GM21737 (cell line): ENCODE measurements around the gene HUWE1.
A peak's percentile ranks its signal among the peaks of the same experiment; 100 is the strongest.
"Not testable (repeated sequence)": the region's sequence is repeated elsewhere in the genome, so short reads cannot be mapped to it uniquely, and the experiment has no call there.

Source experiments
- ATAC-seq: cut with Tn5 transposase; IDR thresholded peaks from one replicate; pipeline ENCODE4 v1.9.1; 2021; ENCODE audit warnings: mild to moderate bottlenecking, moderate library complexity; ENCODE audit not compliant: unreplicated experiment

The HUWE1 gene, protein sequence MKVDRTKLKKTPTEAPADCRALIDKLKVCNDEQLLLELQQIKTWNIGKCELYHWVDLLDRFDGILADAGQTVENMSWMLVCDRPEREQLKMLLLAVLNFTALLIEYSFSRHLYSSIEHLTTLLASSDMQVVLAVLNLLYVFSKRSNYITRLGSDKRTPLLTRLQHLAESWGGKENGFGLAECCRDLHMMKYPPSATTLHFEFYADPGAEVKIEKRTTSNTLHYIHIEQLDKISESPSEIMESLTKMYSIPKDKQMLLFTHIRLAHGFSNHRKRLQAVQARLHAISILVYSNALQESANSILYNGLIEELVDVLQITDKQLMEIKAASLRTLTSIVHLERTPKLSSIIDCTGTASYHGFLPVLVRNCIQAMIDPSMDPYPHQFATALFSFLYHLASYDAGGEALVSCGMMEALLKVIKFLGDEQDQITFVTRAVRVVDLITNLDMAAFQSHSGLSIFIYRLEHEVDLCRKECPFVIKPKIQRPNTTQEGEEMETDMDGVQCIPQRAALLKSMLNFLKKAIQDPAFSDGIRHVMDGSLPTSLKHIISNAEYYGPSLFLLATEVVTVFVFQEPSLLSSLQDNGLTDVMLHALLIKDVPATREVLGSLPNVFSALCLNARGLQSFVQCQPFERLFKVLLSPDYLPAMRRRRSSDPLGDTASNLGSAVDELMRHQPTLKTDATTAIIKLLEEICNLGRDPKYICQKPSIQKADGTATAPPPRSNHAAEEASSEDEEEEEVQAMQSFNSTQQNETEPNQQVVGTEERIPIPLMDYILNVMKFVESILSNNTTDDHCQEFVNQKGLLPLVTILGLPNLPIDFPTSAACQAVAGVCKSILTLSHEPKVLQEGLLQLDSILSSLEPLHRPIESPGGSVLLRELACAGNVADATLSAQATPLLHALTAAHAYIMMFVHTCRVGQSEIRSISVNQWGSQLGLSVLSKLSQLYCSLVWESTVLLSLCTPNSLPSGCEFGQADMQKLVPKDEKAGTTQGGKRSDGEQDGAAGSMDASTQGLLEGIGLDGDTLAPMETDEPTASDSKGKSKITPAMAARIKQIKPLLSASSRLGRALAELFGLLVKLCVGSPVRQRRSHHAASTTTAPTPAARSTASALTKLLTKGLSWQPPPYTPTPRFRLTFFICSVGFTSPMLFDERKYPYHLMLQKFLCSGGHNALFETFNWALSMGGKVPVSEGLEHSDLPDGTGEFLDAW (N-terminal part only)

DNA sequence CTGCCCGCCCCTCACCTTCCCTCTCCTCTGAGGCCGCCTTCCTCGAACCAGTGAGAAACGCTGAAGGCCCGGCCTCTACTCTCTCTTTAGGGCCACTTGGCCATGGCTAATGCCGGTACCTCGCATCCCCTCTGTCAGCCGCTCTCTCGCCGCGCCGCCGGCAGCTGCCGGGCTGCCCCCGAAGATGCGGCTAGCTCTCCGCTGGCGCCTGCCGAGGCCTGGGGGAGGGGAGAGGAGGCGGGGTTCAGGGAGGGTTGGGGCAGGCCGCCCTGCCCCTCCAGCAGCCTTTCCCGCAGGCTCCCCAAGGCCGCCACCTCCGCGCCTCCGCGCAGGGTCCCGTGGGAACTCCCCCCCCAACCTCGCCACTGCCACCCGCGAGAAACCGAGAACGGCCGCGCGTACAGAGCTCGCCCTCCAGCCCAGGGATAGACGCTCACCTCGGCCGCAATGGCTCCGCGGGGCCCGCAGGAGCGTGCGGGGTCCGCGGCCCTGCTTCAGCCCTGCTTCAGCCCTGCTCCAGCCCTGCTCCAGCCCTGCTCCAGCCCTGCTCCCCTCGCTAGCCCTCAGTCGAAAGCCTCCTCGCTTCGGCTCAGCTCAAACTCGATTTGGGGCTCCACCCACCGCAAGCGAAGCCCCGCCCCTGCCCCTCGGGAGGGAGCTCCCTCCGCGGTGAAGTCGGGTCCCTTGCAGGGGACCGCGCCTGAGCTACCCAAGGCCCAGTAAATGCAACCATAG, at the start of gene HUWE1:
HUWE1 (minus strand) TSS at position 569 of the 735 bp plus-strand sequence. CDS start 32,612 bp downstream, outside the sequence.
- ATAC-seq = peak; percentile 41

DNA sequence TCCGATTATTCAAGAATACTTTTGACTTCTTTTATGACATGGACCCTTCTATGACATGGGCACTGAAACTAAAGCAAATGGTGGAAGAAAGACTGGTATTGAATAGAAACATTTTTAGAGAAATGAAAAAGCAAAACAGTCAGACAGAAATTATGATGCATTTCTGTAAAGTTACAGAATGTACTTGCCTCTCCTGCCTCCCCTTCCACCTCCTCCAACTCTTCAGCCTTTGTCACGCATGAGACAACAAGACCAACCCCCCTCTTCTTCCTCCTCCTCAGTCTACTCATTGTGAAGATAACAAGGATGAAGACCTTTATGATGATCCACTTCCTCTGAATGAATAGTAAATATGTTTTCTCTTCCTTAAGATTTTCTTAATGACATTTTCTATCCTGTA, 46.3 kb upstream of the HUWE1 start:
- no peak for ATAC-seq

DNA sequence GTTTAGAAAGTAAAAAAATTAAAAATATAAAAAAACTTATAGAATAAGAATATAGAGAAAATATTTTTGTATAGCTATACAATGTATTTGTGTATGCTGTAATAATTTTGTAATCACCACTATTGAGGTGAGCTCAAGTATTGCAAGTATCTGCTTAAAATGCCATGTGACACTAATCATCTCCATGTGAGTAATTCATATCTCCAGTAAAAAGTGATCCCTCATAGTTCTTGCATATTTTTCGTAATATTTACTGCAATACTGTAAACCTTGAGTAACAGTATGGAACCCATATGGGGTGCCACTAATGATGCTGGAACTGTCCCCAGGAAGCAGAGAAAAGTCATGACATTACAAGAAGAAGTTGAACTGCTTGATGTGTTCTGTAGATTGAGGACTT, 43.2 kb upstream of the HUWE1 start:
- ATAC-seq = no peak

DNA sequence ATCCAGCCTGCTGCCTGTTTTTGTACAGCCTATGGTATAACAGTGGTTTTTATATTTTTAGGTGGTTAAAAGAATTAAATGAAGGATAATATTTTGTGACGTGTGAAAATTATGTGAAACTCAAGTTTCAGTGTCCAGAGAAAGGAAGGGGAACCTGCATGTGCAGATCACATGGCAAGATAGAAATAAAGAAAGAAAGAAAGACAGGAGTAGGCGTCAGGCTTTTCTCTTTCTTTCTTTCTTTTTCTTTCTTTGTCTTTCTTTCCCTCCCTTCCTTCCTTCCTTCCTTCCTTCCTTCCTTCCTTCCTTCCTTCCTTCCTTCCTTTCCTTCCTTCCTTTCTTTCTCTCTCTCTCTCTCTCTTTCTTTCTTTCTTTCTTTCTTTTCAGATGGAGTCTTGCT, 42.0 kb upstream of the HUWE1 start:
- no peak for ATAC-seq

DNA sequence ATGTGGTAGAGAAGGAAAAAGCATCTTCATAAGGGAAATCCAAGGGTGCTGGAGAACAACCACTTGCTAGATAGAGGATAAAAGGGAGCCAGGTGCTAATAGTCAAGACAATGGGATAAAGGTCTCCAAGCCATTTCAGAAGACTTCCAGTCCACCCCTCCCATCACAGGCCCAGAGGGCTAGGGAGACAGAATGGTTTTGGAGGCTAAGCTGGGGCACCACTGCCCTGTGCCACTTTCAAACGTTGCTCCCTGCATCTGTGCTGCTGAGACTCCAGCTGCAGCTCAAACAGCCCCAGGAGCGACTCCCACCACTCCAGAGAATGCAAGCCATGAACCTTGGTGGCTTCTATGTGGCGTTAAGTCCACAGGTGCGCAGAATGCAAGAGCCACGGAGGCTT, 38.4 kb upstream of the HUWE1 start:
- ATAC-seq = no peak

DNA sequence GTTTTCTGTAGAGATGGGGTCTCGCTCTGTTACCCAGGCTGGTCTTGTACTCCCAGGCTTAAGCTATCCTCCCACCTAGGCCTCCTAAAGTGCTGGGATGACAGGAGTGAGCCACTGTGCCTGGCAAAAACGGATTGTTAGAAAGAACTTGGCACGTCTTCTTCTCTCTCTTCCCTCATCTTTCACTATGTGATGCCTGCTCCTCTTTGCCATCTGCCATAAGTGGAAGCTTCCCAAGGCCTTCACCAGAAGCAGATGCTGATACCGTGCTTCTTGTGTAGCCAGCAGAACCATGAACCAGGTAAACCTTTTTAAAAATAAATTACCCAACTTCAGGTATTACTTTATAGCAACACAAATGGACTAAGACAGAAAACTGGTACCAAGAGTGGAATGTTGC, 36.9 kb upstream of the HUWE1 start:
- ATAC-seq = no peak

DNA sequence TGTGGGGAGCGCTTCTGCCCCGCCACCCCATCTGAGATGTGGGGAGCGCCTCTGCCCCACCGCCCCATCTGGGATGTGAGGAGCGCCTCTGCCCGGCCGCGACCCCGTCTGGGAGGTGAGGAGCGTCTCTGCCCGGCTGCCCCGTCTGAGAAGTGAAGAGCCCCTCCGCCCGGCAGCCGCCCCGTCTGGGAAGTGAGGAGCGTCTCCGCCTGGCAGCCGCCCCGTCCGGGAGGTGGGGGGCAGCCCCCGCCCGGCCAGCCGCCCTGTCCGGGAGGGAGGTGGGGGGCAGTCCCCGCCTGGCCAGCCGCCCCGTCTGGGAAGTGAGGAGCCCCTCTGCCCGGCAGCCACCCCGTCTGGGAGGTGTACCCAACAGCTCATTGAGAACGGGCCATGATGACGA, 35.1 kb upstream of the HUWE1 start:
- ATAC-seq = not testable (repeated sequence)

DNA sequence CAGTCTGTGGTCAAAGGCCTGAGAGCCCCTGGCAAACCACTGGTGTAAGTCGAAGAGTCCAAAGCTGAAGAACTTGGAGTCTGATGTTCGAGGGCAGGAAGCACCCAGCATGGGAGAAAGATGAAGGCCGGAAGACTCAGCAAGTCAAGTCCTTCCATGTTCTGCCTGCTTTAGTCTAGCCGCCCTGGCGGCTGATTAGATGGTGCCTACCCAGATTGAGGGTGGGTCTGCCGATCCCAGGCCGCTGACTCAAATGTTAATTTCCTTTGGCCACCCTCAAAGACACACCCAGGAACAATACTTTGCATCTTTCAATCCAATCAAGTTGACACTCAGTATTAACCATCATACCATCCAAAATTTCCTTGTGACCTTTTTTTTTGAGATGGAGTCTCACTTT, 33.1 kb upstream of the HUWE1 start:
- ATAC-seq = not testable (repeated sequence)

DNA sequence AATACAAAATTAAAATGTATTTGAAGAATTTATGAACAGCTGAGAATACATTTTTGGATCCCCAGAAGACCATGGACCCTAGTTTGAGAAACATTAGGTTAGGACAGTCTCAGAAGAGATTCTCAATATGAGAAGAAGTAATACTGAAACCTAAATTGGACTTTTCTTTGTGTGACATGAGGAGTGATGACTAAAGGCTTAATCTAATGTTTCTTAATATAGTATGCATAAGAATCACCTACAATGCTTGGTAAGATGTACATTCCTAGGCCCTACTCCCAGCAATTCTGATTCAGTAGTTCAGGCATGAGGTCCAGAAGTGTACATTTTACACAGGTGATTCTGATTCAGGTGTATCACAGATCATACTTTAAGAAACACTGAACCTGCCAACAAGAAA, 31.6 kb upstream of the HUWE1 start:
- no peak for ATAC-seq

DNA sequence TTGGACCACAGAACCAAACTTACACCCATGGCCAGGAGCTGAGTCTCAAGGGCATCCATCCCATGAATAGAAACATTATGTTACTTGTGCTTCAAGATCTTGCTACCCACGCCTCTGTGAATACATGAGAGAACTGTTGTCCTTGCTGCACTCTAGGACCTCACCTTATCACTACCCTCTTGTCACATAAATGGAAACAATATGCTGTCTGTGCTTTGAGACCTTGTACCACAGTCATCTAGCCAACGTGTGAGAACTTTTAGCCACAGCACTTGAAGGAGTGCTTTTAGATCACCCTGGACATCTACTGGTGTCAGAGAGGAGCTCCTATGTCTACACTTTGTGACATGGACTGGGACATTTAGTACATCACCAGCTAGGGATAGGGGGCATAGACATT, 30.7 kb upstream of the HUWE1 start:
- no peak for ATAC-seq

DNA sequence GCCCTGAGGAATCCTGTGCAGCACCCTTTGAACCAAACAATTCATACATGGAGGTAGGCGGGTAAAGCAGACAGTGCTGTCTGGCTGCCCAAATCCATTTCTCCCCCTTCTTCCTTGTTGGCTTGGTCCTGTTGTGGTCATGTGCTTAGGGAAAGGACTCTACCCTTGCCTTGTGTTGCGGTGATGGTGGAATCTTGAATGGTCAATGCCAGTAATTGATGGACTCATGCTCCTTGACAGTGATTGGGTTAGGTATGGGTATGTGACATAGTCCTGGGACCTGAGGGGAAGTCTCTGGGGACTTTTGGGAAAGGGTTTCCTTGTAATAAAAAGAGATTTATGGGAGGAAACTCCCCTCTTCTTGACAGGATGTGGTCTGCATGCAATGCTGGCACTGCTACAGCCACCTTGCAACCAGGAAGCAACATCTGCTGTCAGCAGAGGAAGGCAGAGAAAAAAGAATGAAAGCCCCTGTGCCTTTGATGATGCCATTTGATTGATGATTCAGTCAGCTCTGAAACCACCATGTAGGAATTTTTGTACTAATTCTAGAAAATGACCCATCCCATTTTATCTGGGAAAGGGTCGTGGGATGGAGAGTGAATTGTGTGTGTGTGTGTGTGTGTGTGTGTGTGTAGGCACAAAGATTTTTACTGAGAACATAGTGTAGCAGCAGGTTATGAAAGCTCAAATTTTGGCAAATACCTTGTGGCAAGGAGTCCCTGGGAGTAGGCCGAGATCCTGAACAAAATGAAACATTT, 30.0 kb upstream of the HUWE1 start:
- peak; percentile 40 for ATAC-seq

DNA sequence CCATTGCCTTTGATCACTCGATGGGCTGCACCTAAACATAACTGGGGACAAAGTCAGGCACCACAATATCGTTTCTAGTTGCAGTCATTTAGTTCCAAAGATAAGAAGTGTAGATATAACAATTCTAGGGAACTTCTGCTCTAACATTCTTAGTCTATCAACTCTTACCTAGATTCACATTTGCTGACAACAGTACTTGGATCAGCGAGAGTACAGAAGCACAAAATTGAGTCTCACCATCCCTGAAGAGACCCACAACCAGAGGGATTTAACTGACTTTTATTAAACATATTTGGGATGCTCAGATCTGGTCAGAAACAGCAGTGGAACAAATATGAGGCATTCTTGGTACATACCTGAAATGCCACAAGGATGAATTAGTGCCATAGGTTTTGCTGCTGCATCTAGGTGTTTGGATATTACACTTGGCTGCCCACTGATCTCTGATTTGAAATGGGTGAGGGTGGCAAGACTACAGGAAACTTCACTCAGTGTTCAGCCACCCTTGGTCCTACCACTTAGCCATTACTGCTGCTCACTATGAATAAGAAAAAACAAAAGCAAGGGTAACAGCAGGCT, 28.9 kb upstream of the HUWE1 start:
- no peak for ATAC-seq

DNA sequence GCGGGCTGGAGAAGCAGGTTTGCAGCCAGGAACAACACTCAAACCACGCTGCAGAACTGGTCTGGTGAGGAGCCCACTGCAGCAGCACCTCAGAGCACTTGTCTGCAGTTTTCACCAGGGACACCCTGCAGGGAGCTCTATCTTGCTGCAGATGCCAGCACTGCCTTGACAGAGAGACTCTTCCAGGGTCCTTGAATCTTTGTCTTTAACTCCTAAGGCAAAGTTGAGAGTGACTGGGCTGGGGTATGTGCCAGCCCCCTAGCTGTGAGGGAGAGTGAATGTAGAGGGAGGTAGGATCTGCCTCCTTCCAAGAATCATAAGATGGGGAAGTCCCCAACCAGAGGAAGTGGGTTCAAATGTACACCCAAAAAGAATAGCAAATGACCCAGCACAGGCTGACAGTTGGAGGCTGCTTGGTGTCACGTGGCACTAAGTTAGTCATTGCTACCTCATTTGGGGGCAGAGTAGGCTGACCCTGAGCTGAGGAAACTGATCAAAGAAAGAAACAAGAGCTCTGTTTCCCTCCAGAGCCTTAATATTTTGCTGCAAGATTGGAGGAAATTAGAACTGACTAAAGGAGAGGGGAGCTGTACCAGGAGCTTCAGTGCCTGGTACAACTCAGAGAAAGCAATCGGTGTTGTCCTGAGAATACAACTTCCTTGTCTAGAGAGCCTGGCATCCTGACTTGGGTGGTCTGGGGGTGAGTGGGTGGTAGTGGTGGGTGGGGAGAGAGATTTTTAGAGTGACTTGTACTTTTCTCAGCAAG, 28.2 kb upstream of the HUWE1 start:
- peak; percentile 53 for ATAC-seq

DNA sequence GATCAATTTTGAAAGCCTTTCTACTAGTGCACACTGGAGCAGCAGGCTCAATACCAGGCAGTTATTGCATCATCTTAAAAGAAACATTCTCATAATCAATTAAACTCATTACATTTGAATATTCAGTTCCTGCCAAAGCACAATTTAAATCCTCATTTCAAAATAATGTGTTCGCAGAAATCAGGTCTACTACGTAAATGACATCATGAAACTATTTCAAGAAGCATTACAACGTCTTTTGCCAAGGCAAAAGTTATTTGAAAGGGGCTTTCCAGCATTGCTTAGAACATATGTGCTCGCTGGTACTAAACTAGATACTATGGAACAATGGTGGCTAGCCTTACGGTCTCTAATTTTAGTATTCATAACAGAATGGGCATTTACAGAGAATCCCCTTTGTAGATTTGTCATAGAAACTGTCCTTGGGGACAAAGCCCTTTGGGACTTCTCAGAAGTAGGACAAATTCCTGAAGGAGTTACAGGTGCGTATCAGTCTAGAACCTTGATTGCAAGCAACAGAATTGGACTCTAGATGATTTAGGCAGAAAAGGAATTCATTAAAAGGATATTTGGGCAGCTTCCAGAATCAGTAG, 27.6 kb upstream of the HUWE1 start:
- ATAC-seq = no peak

DNA sequence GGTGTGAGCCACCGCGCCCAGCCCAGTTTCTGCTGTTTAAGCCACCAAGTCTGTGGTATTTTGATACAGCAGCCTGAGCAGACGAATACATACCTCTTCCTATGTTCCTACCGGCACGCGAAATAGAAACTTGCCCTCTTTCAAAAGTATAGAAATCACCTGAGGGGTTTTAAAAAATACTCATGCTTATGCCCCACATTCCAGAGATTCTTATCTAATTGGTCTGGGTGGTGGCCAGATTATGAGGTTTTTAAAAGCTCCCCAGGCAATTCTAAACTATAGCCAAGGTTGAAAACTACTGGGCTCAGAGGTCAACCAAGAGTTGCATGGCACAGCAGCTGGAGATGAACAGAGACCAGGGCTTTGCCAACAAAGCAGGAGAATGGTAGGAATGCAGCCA, 24.9 kb upstream of the HUWE1 start:
- no peak for ATAC-seq

DNA sequence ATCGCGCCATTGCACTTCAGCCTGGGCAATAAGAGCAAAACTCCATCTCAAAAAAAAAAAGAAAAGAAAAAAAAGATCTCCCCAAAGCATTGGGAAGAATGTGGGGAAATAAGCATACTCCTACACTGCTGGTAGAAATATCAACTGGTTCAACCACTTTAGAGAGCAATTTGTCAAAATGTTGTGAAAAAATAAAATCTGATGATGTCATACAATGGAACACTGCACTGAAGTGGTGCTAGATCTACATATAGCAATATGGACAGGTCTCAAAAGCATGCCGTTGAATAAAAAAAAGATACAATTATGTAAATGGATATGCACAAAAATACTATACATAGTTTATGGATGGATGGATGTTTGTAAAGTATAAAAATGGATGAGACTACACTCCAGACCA, 18.3 kb upstream of the HUWE1 start:
- ATAC-seq = no peak

DNA sequence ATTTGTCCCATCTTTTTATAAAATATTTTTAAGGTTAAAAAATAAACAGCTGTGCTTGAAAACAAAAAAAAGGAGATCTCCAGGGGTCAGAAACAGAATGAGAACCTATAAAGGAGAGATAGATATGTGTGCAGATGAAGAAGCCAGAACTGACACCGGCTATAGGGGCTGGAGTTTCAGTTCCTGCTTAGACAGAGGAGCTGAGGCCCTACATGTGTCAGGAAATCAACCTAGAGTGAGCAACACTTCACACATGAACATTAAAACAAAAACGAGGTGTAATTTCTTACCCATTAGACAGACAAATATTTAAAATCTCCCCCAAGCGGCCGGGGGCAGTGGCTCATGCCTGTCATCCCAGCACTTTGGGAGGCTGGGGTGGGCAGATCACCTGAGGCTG, 17.8 kb upstream of the HUWE1 start:
- ATAC-seq = no peak

DNA sequence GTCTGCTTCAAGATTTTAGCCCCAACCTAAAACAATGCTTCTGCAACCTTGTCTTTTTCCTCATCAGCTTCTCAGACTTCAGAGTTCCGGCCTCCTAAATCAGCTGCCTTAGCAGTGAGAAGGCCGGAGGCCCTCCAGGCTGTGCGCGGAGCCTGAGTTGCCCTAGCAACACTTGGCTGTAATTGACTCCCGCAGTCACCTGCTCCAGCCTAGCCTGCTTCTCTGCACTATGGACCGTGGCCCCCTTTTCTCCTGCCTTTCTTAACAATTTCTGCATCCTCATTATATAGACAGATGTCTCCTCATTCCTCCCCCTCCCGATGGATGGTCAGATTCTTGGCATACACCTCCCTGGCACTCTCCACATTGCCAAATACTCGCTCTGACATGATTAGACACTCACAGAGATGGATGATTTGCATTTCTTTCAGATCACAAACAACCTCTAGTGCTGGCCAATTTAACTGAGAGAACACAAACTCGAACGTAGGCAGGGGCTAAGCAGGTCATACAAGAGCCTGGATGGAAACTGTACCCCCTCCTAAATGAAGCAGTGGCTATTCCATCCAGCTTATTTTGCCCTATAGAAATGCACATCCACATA, 9.5 kb upstream of the HUWE1 start:
- no peak for ATAC-seq
